DND-41 (cell line): ENCODE measurements around the gene PCDHGA7.
"Not testable (repeated sequence)": the region's sequence is repeated elsewhere in the genome, so short reads cannot be mapped to it uniquely, and the experiment has no call there.

Source experiments
- ATAC-seq: fragments of 200-7000 bp; cut with Tn5 transposase; 3 replicates; pipeline ENCODE4 v1.9.1; 2021; ENCODE audit warnings: low read depth; ENCODE audit not compliant: insufficient read depth
- DNase-seq: peaks from one replicate; pipeline ENCODE4 v3.0.0-alpha.2; 2020
- H2AFZ ChIP-seq: 2 replicates; pipeline ENCODE4 v1.6.0; 2012; ENCODE audit warnings: low read depth, low read length
- H3K27ac ChIP-seq: 2 replicates; pipeline ENCODE4 v1.5.1; 2012; ENCODE audit warnings: low read length, inconsistent platforms
- H3K27me3 ChIP-seq: fragments of 200-600 bp; sonication (generic); 2 replicates; pipeline ENCODE4 v1.6.0; 2012; ENCODE audit warnings: low read length, mild to moderate bottlenecking, inconsistent platforms; ENCODE audit not compliant: insufficient read depth, poor library complexity
- H3K36me3 ChIP-seq: 2 replicates; pipeline ENCODE4 v1.5.1; 2012; ENCODE audit warnings: low read length, inconsistent platforms; ENCODE audit not compliant: insufficient read depth
- H3K4me1 ChIP-seq: 2 replicates; pipeline ENCODE4 v1.5.1; 2012; ENCODE audit warnings: mild to moderate bottlenecking, low read length; ENCODE audit not compliant: insufficient read depth
- H3K4me2 ChIP-seq: 2 replicates; pipeline ENCODE4 v1.6.0; 2012; ENCODE audit warnings: mild to moderate bottlenecking, moderate library complexity, low read length, inconsistent platforms; ENCODE audit not compliant: insufficient read depth
- H3K4me3 ChIP-seq, 2 experiments: fragments of 200-600 bp in 1 of 2; shearing (Covaris generic) in 1 of 2; 2 replicates each; pipeline ENCODE4 v1.5.1; 2012 to 2016; ENCODE audit warnings: inconsistent platforms in 2 of 2, low read length in 2 of 2, mild to moderate bottlenecking in 2 of 2, low read depth in 1 of 2, moderate library complexity in 1 of 2
- H3K79me2 ChIP-seq: 2 replicates; pipeline ENCODE4 v1.6.0; 2012; ENCODE audit warnings: low read length, inconsistent platforms; ENCODE audit not compliant: insufficient read depth
- H3K9ac ChIP-seq: 2 replicates; pipeline ENCODE4 v1.6.0; 2012; ENCODE audit warnings: low read depth, mild to moderate bottlenecking, inconsistent platforms, low read length, moderate library complexity
- H3K9me3 ChIP-seq: 2 replicates; pipeline ENCODE4 v1.5.1; 2012; ENCODE audit warnings: low read length, moderate library complexity, mild to moderate bottlenecking, inconsistent platforms; ENCODE audit not compliant: insufficient read depth, severe bottlenecking
- H4K20me1 ChIP-seq: 2 replicates; pipeline ENCODE4 v1.6.0; 2012; ENCODE audit warnings: low read length; ENCODE audit not compliant: insufficient read depth
- CTCF ChIP-seq: IDR thresholded peaks from 2 replicates; pipeline ENCODE4 v1.5.1; 2012; ENCODE audit warnings: borderline replicate concordance, low read length, moderate library complexity, mild to moderate bottlenecking; ENCODE audit not compliant: poor library complexity, severe bottlenecking; ENCODE audit errors: extremely low read depth
- EZH2 ChIP-seq: IDR thresholded peaks from 3 replicates; pipeline ENCODE4 v1.6.1; 2012; ENCODE audit warnings: borderline replicate concordance, low read depth, mild to moderate bottlenecking, moderate library complexity, low read length, inconsistent platforms; ENCODE audit not compliant: severe bottlenecking

PCDHGA7 gene

GRCh38 chr5:141413540-141414069, 31.1 kb downstream of the PCDHGA7 start:
- ATAC-seq (no peak), DNase-seq (no peak)
- Histone ChIP-seq H3K27me3 (no peaks in the 10 kb centered on the region), H3K27ac (no peak overlapping the region), H4K20me1 (no peaks in the 10 kb centered on the region), H3K4me1 (no peaks in the 10 kb centered on the region), H3K9ac (no peak overlapping the region), H2AFZ (no peak overlapping the region), H3K36me3 (no peaks in the 10 kb centered on the region), H3K4me3 (no peak overlapping the region), H3K79me2 (no peaks in the 10 kb centered on the region), H3K4me2 (no peak overlapping the region), H3K9me3 (no peaks in the 10 kb centered on the region)
- TF ChIP-seq CTCF = no peak
- no peak for TF ChIP-seq EZH2

- not testable (repeated sequence) for H3K4me2 ChIP-seq, H2AFZ ChIP-seq, ATAC-seq, H3K9me3 ChIP-seq, H3K36me3 ChIP-seq, H3K9ac ChIP-seq, H4K20me1 ChIP-seq, DNase-seq, H3K4me3 ChIP-seq, H3K79me2 ChIP-seq, H3K4me1 ChIP-seq, H3K27ac ChIP-seq, H3K27me3 ChIP-seq
Observed at GRCh38 chr5:141414548-141415274, 32.2 kb downstream of the PCDHGA7 start.

- H3K4me1 ChIP-seq, H3K4me3 ChIP-seq, H3K27me3 ChIP-seq, H2AFZ ChIP-seq, H3K9me3 ChIP-seq, H3K79me2 ChIP-seq, H3K9ac ChIP-seq, H4K20me1 ChIP-seq, H3K36me3 ChIP-seq, H3K4me2 ChIP-seq, H3K27ac ChIP-seq, ATAC-seq, DNase-seq: not testable (repeated sequence)
Observed at GRCh38 chr5:141415275-141415618, 32.7 kb downstream of the PCDHGA7 start.

- not testable (repeated sequence) for H3K4me3 ChIP-seq, H3K9ac ChIP-seq, H3K79me2 ChIP-seq, H3K27me3 ChIP-seq, H3K4me2 ChIP-seq, H3K9me3 ChIP-seq, H4K20me1 ChIP-seq, H3K36me3 ChIP-seq, H2AFZ ChIP-seq, H3K4me1 ChIP-seq, H3K27ac ChIP-seq
- TF ChIP-seq CTCF = peak; percentile 60
- DNase-seq (peak; percentile 43), ATAC-seq (peak; percentile 78)
Observed at GRCh38 chr5:141417494-141418172, 35.1 kb downstream of the PCDHGA7 start, which contains the start of gene PCDHGB7. PCDHGB7 (plus strand) TSS chr5:141417677; CDS start chr5:141417860, 183 bp downstream.
